Measurements from ENCODE around the gene EMILIN2.
"Not testable (repeated sequence)": the region's sequence is repeated elsewhere in the genome, so short reads cannot be mapped to it uniquely, and the experiment has no call there.

The EMILIN2 gene

GRCh38 chr18:2847317-2848246, 776 bp downstream of the EMILIN2 start:
- peak; percentile 58 for DNase-seq

GRCh38 chr18:2848247-2849246, 1.7 kb downstream of the EMILIN2 start:
- DNase-seq = peak; percentile 78

- no peak for DNase-seq
Observed at GRCh38 chr18:2850816-2851215, 4.0 kb downstream of the EMILIN2 start.

- no peak for DNase-seq
Observed at GRCh38 chr18:2851771-2852170, 5.0 kb downstream of the EMILIN2 start.

- DNase-seq = not testable (repeated sequence)
Observed at GRCh38 chr18:2852460-2852859, 5.7 kb downstream of the EMILIN2 start.

- DNase-seq = no peak
Observed at GRCh38 chr18:2853173-2853925, 6.5 kb downstream of the EMILIN2 start.

- peak; percentile 95 for DNase-seq
Observed at GRCh38 chr18:2853926-2854664, 7.3 kb downstream of the EMILIN2 start.

GRCh38 chr18:2854875-2855274, 8.1 kb downstream of the EMILIN2 start:
- DNase-seq = no peak

GRCh38 chr18:2855560-2856350, 8.9 kb downstream of the EMILIN2 start:
- peak; percentile 28 for DNase-seq

GRCh38 chr18:2856547-2857170, 9.9 kb downstream of the EMILIN2 start:
- DNase-seq = no peak

GRCh38 chr18:2857491-2858131, 10.8 kb downstream of the EMILIN2 start:
- peak; percentile 79 for DNase-seq

- DNase-seq = not testable (repeated sequence)
Observed at GRCh38 chr18:2860397-2860796, 13.6 kb downstream of the EMILIN2 start.

GRCh38 chr18:2863997-2864396, 17.2 kb downstream of the EMILIN2 start:
- not testable (repeated sequence) for DNase-seq

- not testable (repeated sequence) for DNase-seq
Observed at GRCh38 chr18:2866465-2866864, 19.7 kb downstream of the EMILIN2 start.

GRCh38 chr18:2869207-2869606, 22.4 kb downstream of the EMILIN2 start:
- no peak for DNase-seq

GRCh38 chr18:2871111-2871720, 24.4 kb downstream of the EMILIN2 start:
- DNase-seq = no peak

- no peak for DNase-seq
Observed at GRCh38 chr18:2872095-2872494, 25.3 kb downstream of the EMILIN2 start.

- DNase-seq = no peak
Observed at GRCh38 chr18:2874765-2875164, 28.0 kb downstream of the EMILIN2 start.

- DNase-seq = no peak
Observed at GRCh38 chr18:2878656-2879330, 32.0 kb downstream of the EMILIN2 start.
